Neural cell (in vitro differentiated cells): ENCODE measurements around the gene HS6ST3. TPM values are rescaled to one million over a fixed set of nuclear protein-coding genes. Genes with fewer than 3 reads are reported as not detected.

Experiments
- H2AFZ ChIP-seq: fragments of 200-600, 300-800 bp; sonication (generic), shearing (Covaris generic); 2 replicates; pipeline ENCODE4 v1.6.0; 2014; ENCODE audit warnings: low read depth, mild to moderate bottlenecking, antibody characterized with exemption, low read length, moderate library complexity
- H3F3A ChIP-seq: fragments of 200-600 bp; shearing (Covaris generic); 2 replicates; pipeline ENCODE4 v1.6.1; 2016; ENCODE audit warnings: mild to moderate bottlenecking, moderate library complexity, mixed read lengths, antibody characterized with exemption, low read length; ENCODE audit not compliant: insufficient read depth, poor library complexity, severe bottlenecking
- H3K27ac ChIP-seq: fragments of 200-600, 300-800 bp; sonication (generic), shearing (Covaris generic); 2 replicates; pipeline ENCODE4 v1.5.1; 2014; ENCODE audit warnings: mild to moderate bottlenecking, low read length, moderate library complexity
- H3K27me3 ChIP-seq: fragments of 300-800, 200-600 bp; sonication (generic), shearing (Covaris generic); 2 replicates; pipeline ENCODE4 v1.6.0; 2014; ENCODE audit warnings: mild to moderate bottlenecking, low read depth, low read length, moderate library complexity; ENCODE audit not compliant: insufficient read depth
- H3K36me3 ChIP-seq: fragments of 300-800, 200-600 bp; sonication (generic), shearing (Covaris generic); 2 replicates; pipeline ENCODE4 v1.5.1; 2014; ENCODE audit warnings: mild to moderate bottlenecking, antibody characterized with exemption, low read length, moderate library complexity; ENCODE audit not compliant: insufficient read depth
- H3K4me2 ChIP-seq: fragments of 300-800, 200-600 bp; sonication (generic), shearing (Covaris generic); 2 replicates; pipeline ENCODE4 v1.6.0; 2014; ENCODE audit warnings: mild to moderate bottlenecking, low read length
- H3K4me3 ChIP-seq: fragments of 300-800, 200-600 bp; sonication (generic), shearing (Covaris generic); 2 replicates; pipeline ENCODE4 v1.5.1; 2014; ENCODE audit warnings: mild to moderate bottlenecking, low read length, moderate library complexity
- H3K79me2 ChIP-seq: fragments of 200-600 bp; shearing (Covaris generic); replicated peaks from 2 replicates; pipeline ENCODE4 v1.6.0; 2014; ENCODE audit warnings: mild to moderate bottlenecking, low read length, moderate library complexity; ENCODE audit not compliant: insufficient read depth
- H3K9ac ChIP-seq: fragments of 300-800, 200-600 bp; sonication (generic), shearing (Covaris generic); 2 replicates; pipeline ENCODE4 v1.6.1; 2016; ENCODE audit warnings: mild to moderate bottlenecking, low read length, mixed read lengths
- H3K9me2 ChIP-seq: fragments of 200-600 bp; shearing (Covaris generic); 2 replicates; pipeline ENCODE4 v1.6.1; 2016; ENCODE audit warnings: mild to moderate bottlenecking, low read length, mixed read lengths; ENCODE audit not compliant: insufficient read depth
- H3K9me3 ChIP-seq: fragments of 200-600, 300-800 bp; sonication (generic), shearing (Covaris generic); 2 replicates; pipeline ENCODE4 v1.6.1; 2016; ENCODE audit warnings: mild to moderate bottlenecking, mixed run types, low read length, moderate library complexity, mixed read lengths
- H4K20me1 ChIP-seq: fragments of 200-600 bp; shearing (Covaris generic); 2 replicates; pipeline ENCODE4 v1.6.1; 2016; ENCODE audit warnings: mild to moderate bottlenecking, mixed run types; ENCODE audit not compliant: insufficient read depth
- CTCF ChIP-seq: fragments of 450-650 bp; IDR thresholded peaks from 2 replicates; pipeline ENCODE4 v1.5.1; 2014; ENCODE audit warnings: antibody characterized with exemption, mild to moderate bottlenecking, moderate library complexity; ENCODE audit not compliant: poor library complexity, severe bottlenecking
- EP300 ChIP-seq: fragments of 450-650 bp; conservative IDR thresholded peaks from 2 replicates; pipeline ENCODE4 v1.6.1; 2014; ENCODE audit warnings: antibody characterized with exemption, mild to moderate bottlenecking, moderate library complexity; ENCODE audit not compliant: poor library complexity, severe bottlenecking
- EZH2 ChIP-seq: fragments of 200-600, 300-800 bp; shearing (Covaris generic), sonication (generic); IDR thresholded peaks from 2 replicates; pipeline ENCODE4 v1.6.1; 2014; ENCODE audit warnings: antibody characterized with exemption, low read length, borderline replicate concordance, mild to moderate bottlenecking; ENCODE audit not compliant: insufficient read depth, poor library complexity, severe bottlenecking
- MXI1 ChIP-seq: fragments of 450-650 bp; conservative IDR thresholded peaks from 2 replicates; pipeline ENCODE4 v1.6.1; 2014; ENCODE audit warnings: antibody characterized with exemption, mild to moderate bottlenecking; ENCODE audit not compliant: poor library complexity, severe bottlenecking
- POLR2AphosphoS5 ChIP-seq: IDR thresholded peaks from 2 replicates; pipeline ENCODE4 v1.6.1; 2012
- RAD21 ChIP-seq: fragments of 450-650 bp; conservative IDR thresholded peaks from 2 replicates; pipeline ENCODE4 v1.6.1; 2014; ENCODE audit warnings: antibody characterized with exemption, mild to moderate bottlenecking, moderate library complexity
- REST ChIP-seq: IDR thresholded peaks from 2 replicates; pipeline ENCODE4 v1.6.1; 2012; ENCODE audit warnings: borderline replicate concordance
- SMC3 ChIP-seq: fragments of 450-650 bp; conservative IDR thresholded peaks from 2 replicates; pipeline ENCODE4 v1.6.1; 2014; ENCODE audit warnings: antibody characterized with exemption, mild to moderate bottlenecking, moderate library complexity; ENCODE audit not compliant: poor library complexity
- TAF1 ChIP-seq: IDR thresholded peaks from 2 replicates; pipeline ENCODE4 v1.6.1; 2012; ENCODE audit warnings: low read depth
- polyA plus RNA-seq: library from polyadenylated mRNA; depleted of rRNA; stranded (reverse); fragments of >200 nt; gene quantifications from 2 replicates; pipeline ENCODE4 v1.2.3, GENCODE V29; 2014

HS6ST3 gene
- polyA plus RNA-seq, 1 donor from 2014 or later: 10.9 TPM

- no peak for TF ChIP-seq REST
- TF ChIP-seq EP300: no peak
- no peak for TF ChIP-seq SMC3
- Histone ChIP-seq H3K4me2 (no peak overlapping the region), H3K9me2 (no peaks in the 10 kb centered on the region), H3F3A (no peaks in the 10 kb centered on the region), H2AFZ (no peak overlapping the region), H3K79me2 (no peaks in the 10 kb centered on the region), H3K9me3 (no peaks in the 10 kb centered on the region), H3K36me3 (no peaks in the 10 kb centered on the region), H3K9ac (no peak overlapping the region), H3K27ac (no peak overlapping the region), H3K4me3 (no peak overlapping the region), H3K27me3 (no peaks in the 10 kb centered on the region), H4K20me1 (no peaks in the 10 kb centered on the region)
Measured at GRCh38 chr13:96297360-96297759, 207.5 kb downstream of the HS6ST3 start.

GRCh38 chr13:96299235-96299634 lies 209.3 kb downstream of the HS6ST3 start:
- no peaks in the 10 kb centered on the region for H3K9me2 ChIP-seq
- H3K27me3 ChIP-seq: no peaks in the 10 kb centered on the region
- H3K4me2 ChIP-seq: no peak overlapping the region
- no peaks in the 10 kb centered on the region for H3K36me3 ChIP-seq
- no peaks in the 10 kb centered on the region for H3F3A ChIP-seq
- H3K9me3 ChIP-seq: no peaks in the 10 kb centered on the region
- H3K4me3 ChIP-seq: no peak overlapping the region
- H3K79me2 ChIP-seq: no peaks in the 10 kb centered on the region
- H3K9ac ChIP-seq: no peak overlapping the region
- no peak for TF ChIP-seq REST
- no peak for TF ChIP-seq CTCF
- TF ChIP-seq SMC3: no peak
- TF ChIP-seq RAD21: no peak
- TF ChIP-seq EZH2: no peak
- no peak for TF ChIP-seq TAF1
- TF ChIP-seq EP300: no peak
- no peak for TF ChIP-seq POLR2AphosphoS5
- no peak for TF ChIP-seq MXI1
- H3K27ac ChIP-seq: no peak overlapping the region
- no peak overlapping the region for H2AFZ ChIP-seq
- no peaks in the 10 kb centered on the region for H4K20me1 ChIP-seq
